Measurements from ENCODE around the gene RASSF8.

- TF ChIP-seq, protein P1, sequence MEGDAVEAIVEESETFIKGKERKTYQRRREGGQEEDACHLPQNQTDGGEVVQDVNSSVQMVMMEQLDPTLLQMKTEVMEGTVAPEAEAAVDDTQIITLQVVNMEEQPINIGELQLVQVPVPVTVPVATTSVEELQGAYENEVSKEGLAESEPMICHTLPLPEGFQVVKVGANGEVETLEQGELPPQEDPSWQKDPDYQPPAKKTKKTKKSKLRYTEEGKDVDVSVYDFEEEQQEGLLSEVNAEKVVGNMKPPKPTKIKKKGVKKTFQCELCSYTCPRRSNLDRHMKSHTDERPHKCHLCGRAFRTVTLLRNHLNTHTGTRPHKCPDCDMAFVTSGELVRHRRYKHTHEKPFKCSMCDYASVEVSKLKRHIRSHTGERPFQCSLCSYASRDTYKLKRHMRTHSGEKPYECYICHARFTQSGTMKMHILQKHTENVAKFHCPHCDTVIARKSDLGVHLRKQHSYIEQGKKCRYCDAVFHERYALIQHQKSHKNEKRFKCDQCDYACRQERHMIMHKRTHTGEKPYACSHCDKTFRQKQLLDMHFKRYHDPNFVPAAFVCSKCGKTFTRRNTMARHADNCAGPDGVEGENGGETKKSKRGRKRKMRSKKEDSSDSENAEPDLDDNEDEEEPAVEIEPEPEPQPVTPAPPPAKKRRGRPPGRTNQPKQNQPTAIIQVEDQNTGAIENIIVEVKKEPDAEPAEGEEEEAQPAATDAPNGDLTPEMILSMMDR (IDR thresholded peaks at IDR 0.05; ENCODE audit: low read depth, low read length, poor library complexity, severe bottlenecking), result no peak
- no peak for TF ChIP-seq EZH2phosphoT487 (IDR thresholded peaks at IDR 0.05; ENCODE audit: borderline replicate concordance, low read length)
Observed at GRCh38 chr12:26091822-26092221, 133.3 kb downstream of the RASSF8 start.

Data from DOHH2 (cell line).